Mucosa of rectum (tissue), 2 donors: ENCODE data around the gene CYP20A1.
"Not testable (repeated sequence)": the region's sequence is repeated elsewhere in the genome, so short reads cannot be mapped to it uniquely, and the experiment has no call there.

Experiments used
- H3K27ac ChIP-seq, 2 donors: one replicate each; pipeline ENCODE4 v1.7.0; 2013; ENCODE audit warnings: inconsistent platforms in 2 of 2, low read depth in 2 of 2, low read length in 2 of 2
- H3K27me3 ChIP-seq, 2 donors: one replicate each; pipeline ENCODE4 v1.7.0; 2013; ENCODE audit warnings: low read length in 2 of 2; ENCODE audit not compliant: control insufficient read depth in 2 of 2, insufficient read depth in 2 of 2
- H3K36me3 ChIP-seq, 2 donors: one replicate each; pipeline ENCODE4 v1.7.0; 2013; ENCODE audit warnings: low read length in 2 of 2; ENCODE audit not compliant: control insufficient read depth in 2 of 2, insufficient read depth in 2 of 2
- H3K4me1 ChIP-seq, 2 donors: one replicate each; pipeline ENCODE4 v1.7.0; 2013; ENCODE audit warnings: low read length in 2 of 2, mild to moderate bottlenecking in 1 of 2; ENCODE audit not compliant: control insufficient read depth in 2 of 2, insufficient read depth in 2 of 2
- H3K4me3 ChIP-seq, 2 donors: one replicate each; pipeline ENCODE4 v1.7.0; 2013; ENCODE audit warnings: low read length in 2 of 2
- H3K9ac ChIP-seq, 2 donors: one replicate each; pipeline ENCODE4 v1.7.0; 2013; ENCODE audit warnings: low read length in 2 of 2, low read depth in 1 of 2, mild to moderate bottlenecking in 1 of 2
- H3K9me3 ChIP-seq, 2 donors: one replicate each; pipeline ENCODE4 v1.7.0; 2013; ENCODE audit warnings: low read length in 2 of 2; ENCODE audit not compliant: control insufficient read depth in 2 of 2
- donor health status: healthy.
- donor health status: Normal muscosa, but diverticular disease.

Gene CYP20A1

GRCh38 chr2:203238704-203239526, at the start of gene CYP20A1:
Gene CYP20A1, plus strand, starts transcription at chr2:203239018. Its CDS starts 45 bp downstream, at chr2:203239063.
- Histone ChIP-seq H3K27ac (peak within 1 kb of the TSS; percentile 99), H3K9me3 (no peaks in the 10 kb centered on the region), H3K4me1 (peaks cover 6 to 7% of the 10 kb centered on the region in 2 donors), H3K9ac (peak within 1 kb of the TSS; percentile 91 to 96), H3K36me3 (no peaks in the 10 kb centered on the region), H3K27me3 (no peaks in the 10 kb centered on the region), H3K4me3 (peak within 1 kb of the TSS; percentile 96 to 97)

- not testable (repeated sequence) for H3K9me3 ChIP-seq, H3K27me3 ChIP-seq, H3K9ac ChIP-seq, H3K4me1 ChIP-seq, H3K27ac ChIP-seq, H3K4me3 ChIP-seq
- peaks cover 27 to 34% of the 10 kb centered on the region in 2 donors for H3K36me3 ChIP-seq
Measured at GRCh38 chr2:203190547-203190946, 48.3 kb upstream of the CYP20A1 start.

DNA sequence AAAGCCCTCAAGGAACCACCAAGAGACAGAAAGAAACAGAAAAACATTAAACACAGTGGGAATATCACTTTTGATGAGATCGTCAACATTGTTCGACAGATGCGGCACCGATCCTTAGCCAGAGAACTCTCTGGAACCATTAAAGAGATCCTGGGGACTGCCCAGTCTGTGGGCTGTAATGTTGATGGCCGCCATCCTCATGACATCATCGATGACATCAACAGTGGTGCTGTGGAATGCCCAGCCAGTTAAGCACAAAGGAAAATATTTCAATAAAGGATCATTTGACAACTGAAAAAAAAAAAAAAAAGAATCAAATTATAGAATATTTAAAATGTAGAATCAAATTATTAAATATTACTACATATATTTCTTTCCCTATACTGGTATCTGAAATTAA, 47.8 kb upstream of the CYP20A1 start:
- not testable (repeated sequence) for H3K9me3 ChIP-seq, H3K9ac ChIP-seq, H3K27me3 ChIP-seq, H3K27ac ChIP-seq, H3K4me1 ChIP-seq, H3K4me3 ChIP-seq
- peaks cover 22 to 33% of the 10 kb centered on the region in 2 donors for H3K36me3 ChIP-seq

DNA sequence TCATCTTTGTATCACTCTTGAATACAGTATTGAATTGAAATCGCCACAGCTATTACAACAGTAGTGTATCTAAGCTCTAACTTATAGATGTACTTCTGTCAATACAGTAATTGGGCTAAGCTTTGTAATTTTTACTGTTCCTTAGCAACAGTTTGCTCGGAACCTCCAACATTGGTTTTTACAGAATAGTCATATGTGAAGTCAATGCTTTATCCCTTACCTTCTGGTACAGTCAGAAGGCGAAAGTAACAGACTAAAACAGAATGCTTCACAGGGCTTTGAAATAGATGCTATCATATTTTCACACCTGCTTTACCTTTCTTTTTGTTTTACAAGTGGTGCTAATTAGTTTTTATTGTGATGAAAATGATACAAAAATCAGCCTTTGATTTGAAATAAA, 46.9 kb upstream of the CYP20A1 start:
- Histone ChIP-seq H3K4me1 (no peaks in the 10 kb centered on the region), H3K36me3 (peaks cover 21 to 33% of the 10 kb centered on the region in 2 donors), H3K9ac (no peak overlapping the region), H3K9me3 (no peaks in the 10 kb centered on the region), H3K4me3 (no peak overlapping the region), H3K27ac (no peak overlapping the region), H3K27me3 (no peaks in the 10 kb centered on the region)

- Histone ChIP-seq H3K27ac (no peak overlapping the region), H3K27me3 (no peaks in the 10 kb centered on the region), H3K9me3 (no peaks in the 10 kb centered on the region), H3K4me1 (no peaks in the 10 kb centered on the region), H3K4me3 (no peak overlapping the region), H3K9ac (no peak overlapping the region), H3K36me3 (peaks cover 16 to 30% of the 10 kb centered on the region in 2 donors)
Measured at GRCh38 chr2:203195331-203196036, 43.3 kb upstream of the CYP20A1 start.

DNA sequence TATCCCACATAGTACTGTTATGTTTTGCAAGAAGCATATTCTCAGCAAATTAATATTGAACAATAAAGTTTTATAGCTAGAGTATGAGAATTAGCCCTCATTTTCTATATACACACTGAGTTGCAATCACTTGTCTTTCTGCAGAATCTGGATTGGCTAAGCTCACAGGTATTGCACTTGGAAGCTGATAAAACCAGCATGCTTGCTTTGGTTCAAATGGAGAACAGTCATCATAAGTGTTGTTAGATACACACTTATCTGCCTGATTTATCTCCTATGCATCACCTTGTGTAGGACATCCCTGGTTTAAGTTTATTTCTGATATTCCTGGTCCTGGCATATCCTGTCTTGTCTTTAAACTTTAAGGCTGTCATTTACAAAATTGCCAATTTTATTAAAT, 38.0 kb upstream of the CYP20A1 start:
- H3K9me3 ChIP-seq, result no peaks in the 10 kb centered on the region
- H3K27ac ChIP-seq, result no peak overlapping the region
- no peak overlapping the region for H3K4me3 ChIP-seq
- H3K4me1 ChIP-seq, result no peaks in the 10 kb centered on the region
- H3K36me3 ChIP-seq, result peaks cover 30 to 32% of the 10 kb centered on the region in 2 donors
- H3K9ac ChIP-seq, result no peak overlapping the region
- H3K27me3 ChIP-seq, result no peaks in the 10 kb centered on the region

GRCh38 chr2:203201426-203201825, 37.4 kb upstream of the CYP20A1 start:
- H3K27ac ChIP-seq, result no peak overlapping the region
- H3K4me1 ChIP-seq, result no peaks in the 10 kb centered on the region
- no peaks in the 10 kb centered on the region for H3K27me3 ChIP-seq
- H3K4me3 ChIP-seq, result no peak overlapping the region
- no peak overlapping the region for H3K9ac ChIP-seq
- peaks cover 30 to 33% of the 10 kb centered on the region in 2 donors for H3K36me3 ChIP-seq
- no peaks in the 10 kb centered on the region for H3K9me3 ChIP-seq

- H3K9ac ChIP-seq, result no peak overlapping the region
- H3K27ac ChIP-seq, result no peak overlapping the region
- H3K4me3 ChIP-seq, result no peak overlapping the region
- no peaks in the 10 kb centered on the region for H3K27me3 ChIP-seq
- H3K4me1 ChIP-seq, result no peaks in the 10 kb centered on the region
- peaks cover 25 to 28% of the 10 kb centered on the region in 2 donors for H3K36me3 ChIP-seq
- H3K9me3 ChIP-seq, result no peaks in the 10 kb centered on the region
Measured at GRCh38 chr2:203209538-203209937, 29.3 kb upstream of the CYP20A1 start.

- Histone ChIP-seq H3K9ac (no peak overlapping the region), H3K36me3 (peaks cover 0 to 3% of the 10 kb centered on the region in 2 donors), H3K4me3 (no peak overlapping the region), H3K9me3 (no peaks in the 10 kb centered on the region), H3K27me3 (no peaks in the 10 kb centered on the region), H3K27ac (no peak overlapping the region), H3K4me1 (no peaks in the 10 kb centered on the region)
Measured at GRCh38 chr2:203225423-203226039, 13.3 kb upstream of the CYP20A1 start.

GRCh38 chr2:203229674-203230073, 9.1 kb upstream of the CYP20A1 start:
- not testable (repeated sequence) for H3K36me3 ChIP-seq, H3K4me3 ChIP-seq, H3K4me1 ChIP-seq, H3K27ac ChIP-seq, H3K9me3 ChIP-seq, H3K27me3 ChIP-seq, H3K9ac ChIP-seq
